ENCODE data around the gene FAM120A.

GRCh38 chr9:93525476-93525875, 74.0 kb downstream of the FAM120A start:
- TF ChIP-seq CTCF (IDR thresholded peaks at IDR 0.05) (no peak), POLR2A (IDR thresholded peaks at IDR 0.05) (no peak)
